ENCODE measurements around the gene RELT.

RELT gene

GRCh38 chr11:73340164-73340563 is 36.0 kb upstream of the RELT start:
- H3K36me3 Mint-ChIP-seq (ENCODE audit: insufficient read depth), result peaks cover 2% of the 10 kb centered on the region
- no peak overlapping the region for H3K27ac Mint-ChIP-seq
- H3K4me3 Mint-ChIP-seq, result no peak overlapping the region
- no peaks in the 10 kb centered on the region for H3K9me3 Mint-ChIP-seq
- no peak for ATAC-seq (replicated peaks)
- H3K4me1 Mint-ChIP-seq (ENCODE audit: low read depth in 2 of 2), result no peaks in the 10 kb centered on the region
- H3K27me3 Mint-ChIP-seq, result peaks cover 0 to 13% of the 10 kb centered on the region in 2 donors
- DNase-seq, result no peak

GRCh38 chr11:73342633-73343032 is 33.6 kb upstream of the RELT start:
- no peak for ATAC-seq (replicated peaks)
- Mint-ChIP-seq H3K9me3 (no peaks in the 10 kb centered on the region), H3K4me1 (ENCODE audit: low read depth in 2 of 2) (no peaks in the 10 kb centered on the region), H3K36me3 (ENCODE audit: insufficient read depth) (peaks cover 2% of the 10 kb centered on the region), H3K27ac (no peak overlapping the region), H3K4me3 (no peak overlapping the region), H3K27me3 (peaks cover 0 to 19% of the 10 kb centered on the region in 2 donors)
- DNase-seq, result no peak

GRCh38 chr11:73343076-73343873 is 32.9 kb upstream of the RELT start:
- Mint-ChIP-seq H3K27me3 (peaks cover 0 to 26% of the 10 kb centered on the region in 2 donors), H3K4me1 (ENCODE audit: low read depth in 2 of 2) (no peaks in the 10 kb centered on the region), H3K36me3 (ENCODE audit: insufficient read depth) (peaks cover under 1% of the 10 kb centered on the region), H3K4me3 (no peak overlapping the region), H3K27ac (no peak overlapping the region), H3K9me3 (no peaks in the 10 kb centered on the region)
- no peak for ATAC-seq (replicated peaks)
- DNase-seq, result no peak

GRCh38 chr11:73344191-73344607 is 32.0 kb upstream of the RELT start:
- Mint-ChIP-seq H3K27ac (no peak overlapping the region), H3K9me3 (no peaks in the 10 kb centered on the region), H3K36me3 (ENCODE audit: insufficient read depth) (no peaks in the 10 kb centered on the region), H3K4me3 (no peak overlapping the region), H3K4me1 (ENCODE audit: low read depth in 2 of 2) (no peaks in the 10 kb centered on the region), H3K27me3 (peaks cover 7 to 31% of the 10 kb centered on the region in 2 donors)
- ATAC-seq (replicated peaks) (no peak), DNase-seq (no peak)

- no peak for ATAC-seq (replicated peaks)
- no peak for DNase-seq
- no peak overlapping the region for H3K4me3 Mint-ChIP-seq
Measured at GRCh38 chr11:73345481-73346160, 30.6 kb upstream of the RELT start.

DNA sequence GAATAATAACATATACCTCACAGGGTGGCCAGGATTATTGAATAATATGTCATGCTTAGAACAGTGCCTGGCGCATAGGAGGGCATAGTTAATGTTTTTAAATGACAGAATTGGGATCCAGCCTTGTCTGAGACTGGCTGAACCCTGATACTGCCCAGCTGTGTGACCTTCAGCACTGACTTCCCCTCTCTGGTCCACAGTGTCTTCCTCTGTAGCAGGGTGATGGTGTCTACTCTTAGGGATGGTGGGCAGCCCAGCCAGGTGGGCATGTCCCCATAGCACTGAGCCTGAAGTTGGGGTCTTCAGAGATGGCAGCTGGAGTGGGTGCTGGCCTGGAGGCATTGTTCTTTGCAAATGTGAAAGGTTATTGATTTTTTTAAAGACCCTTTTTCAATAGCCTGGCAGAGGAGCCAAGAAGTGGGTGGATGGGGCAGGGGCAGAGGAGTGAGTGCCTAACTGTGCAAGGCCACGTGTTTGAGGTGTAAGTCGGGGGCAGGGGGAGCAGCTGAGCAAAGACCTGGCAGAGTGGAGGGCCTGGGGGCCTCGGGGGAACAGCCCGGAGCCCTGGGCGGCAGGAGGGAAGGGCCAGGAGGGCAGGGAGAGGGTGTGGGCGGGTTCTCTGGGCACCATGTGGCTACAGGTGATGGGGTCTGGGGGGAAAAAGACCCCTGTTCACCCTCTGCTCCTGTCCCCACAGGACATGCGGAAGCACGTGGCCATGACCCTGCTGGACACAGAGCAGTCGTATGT is 29.8 kb upstream of the RELT start:
- H3K4me1 Mint-ChIP-seq (ENCODE audit: low read depth in 2 of 2), result peaks cover 2% of the 10 kb centered on the region in 2 donors
- no peak for DNase-seq
- no peak for ATAC-seq (replicated peaks)
- no peaks in the 10 kb centered on the region for H3K9me3 Mint-ChIP-seq
- H3K27ac Mint-ChIP-seq, result no peak overlapping the region
- H3K36me3 Mint-ChIP-seq (ENCODE audit: insufficient read depth), result no peaks in the 10 kb centered on the region
- no peak overlapping the region for H3K4me3 Mint-ChIP-seq
- H3K27me3 Mint-ChIP-seq, result peaks cover 7 to 31% of the 10 kb centered on the region in 2 donors

More at GRCh38 chr11:73345481-73346160, 30.6 kb upstream of the RELT start:
- peaks cover 7 to 31% of the 10 kb centered on the region in 2 donors for H3K27me3 Mint-ChIP-seq
- no peaks in the 10 kb centered on the region for H3K4me1 Mint-ChIP-seq (ENCODE audit: low read depth in 2 of 2)
- no peak overlapping the region for H3K27ac Mint-ChIP-seq
- H3K36me3 Mint-ChIP-seq (ENCODE audit: insufficient read depth), result no peaks in the 10 kb centered on the region
- no peaks in the 10 kb centered on the region for H3K9me3 Mint-ChIP-seq

- no peak for DNase-seq
- no peaks in the 10 kb centered on the region for H3K36me3 Mint-ChIP-seq (ENCODE audit: insufficient read depth)
- no peak overlapping the region for H3K4me3 Mint-ChIP-seq
- H3K4me1 Mint-ChIP-seq (ENCODE audit: low read depth in 2 of 2), result peaks cover 2 to 5% of the 10 kb centered on the region in 2 donors
- no peaks in the 10 kb centered on the region for H3K9me3 Mint-ChIP-seq
- no peak overlapping the region for H3K27ac Mint-ChIP-seq
- H3K27me3 Mint-ChIP-seq, result peaks cover 7 to 31% of the 10 kb centered on the region in 2 donors
- ATAC-seq (replicated peaks), result no peak
Measured at GRCh38 chr11:73347067-73347466, 29.1 kb upstream of the RELT start.

DNA sequence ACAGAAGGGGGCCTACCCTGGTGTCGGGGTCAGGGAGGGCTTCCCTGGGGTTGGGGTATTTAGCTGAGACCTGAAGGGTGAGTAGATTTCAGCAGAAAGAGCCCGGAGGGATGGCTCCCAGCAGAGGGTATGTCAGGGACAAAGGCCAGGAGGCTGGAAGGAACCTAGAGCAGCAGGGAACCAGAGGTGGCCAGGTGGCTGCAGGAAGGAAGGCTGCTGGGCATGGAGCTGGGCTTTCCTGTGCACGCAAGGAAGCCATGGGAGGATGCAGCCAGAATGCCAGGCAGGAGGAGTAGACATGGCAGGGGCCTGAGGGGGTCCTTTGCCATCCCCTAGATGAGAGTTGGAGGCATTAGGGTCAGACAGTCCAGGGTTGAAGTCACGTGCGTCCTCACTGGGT is 27.4 kb upstream of the RELT start:
- H3K4me1 Mint-ChIP-seq (ENCODE audit: low read depth in 2 of 2), result peaks cover 2 to 5% of the 10 kb centered on the region in 2 donors
- H3K4me3 Mint-ChIP-seq, result no peak overlapping the region
- H3K27me3 Mint-ChIP-seq, result peaks cover 7 to 31% of the 10 kb centered on the region in 2 donors
- H3K9me3 Mint-ChIP-seq, result no peaks in the 10 kb centered on the region
- H3K36me3 Mint-ChIP-seq (ENCODE audit: insufficient read depth), result peaks cover 3% of the 10 kb centered on the region
- no peak overlapping the region for H3K27ac Mint-ChIP-seq
- ATAC-seq (replicated peaks) (no peak), DNase-seq (no peak)

DNA sequence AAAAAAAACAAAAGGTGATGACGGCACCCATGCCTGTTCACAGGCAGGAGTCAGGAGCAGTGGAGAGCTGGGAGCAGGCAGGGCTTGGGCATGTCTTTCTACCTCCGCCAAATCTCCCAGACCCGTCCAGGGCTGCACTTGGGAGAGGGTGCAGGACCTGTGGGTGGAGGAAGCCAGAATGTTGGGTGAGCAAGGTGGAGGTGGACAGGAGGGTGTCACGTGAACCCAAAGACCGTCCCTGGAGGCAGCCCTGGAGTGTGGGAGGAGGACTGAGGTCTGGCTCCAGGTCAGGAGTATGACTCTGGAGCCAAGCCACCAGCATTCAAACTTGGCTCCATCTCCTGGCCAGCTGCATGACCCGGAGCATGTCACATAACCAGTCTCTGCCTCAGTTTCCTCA is 26.6 kb upstream of the RELT start:
- Mint-ChIP-seq H3K27ac (no peak overlapping the region), H3K27me3 (peaks cover 7 to 31% of the 10 kb centered on the region in 2 donors), H3K9me3 (no peaks in the 10 kb centered on the region), H3K4me3 (no peak overlapping the region), H3K36me3 (ENCODE audit: insufficient read depth) (peaks cover 3% of the 10 kb centered on the region), H3K4me1 (ENCODE audit: low read depth in 2 of 2) (peaks cover 2 to 5% of the 10 kb centered on the region in 2 donors)
- no peak for DNase-seq
- ATAC-seq (replicated peaks), result no peak

DNA sequence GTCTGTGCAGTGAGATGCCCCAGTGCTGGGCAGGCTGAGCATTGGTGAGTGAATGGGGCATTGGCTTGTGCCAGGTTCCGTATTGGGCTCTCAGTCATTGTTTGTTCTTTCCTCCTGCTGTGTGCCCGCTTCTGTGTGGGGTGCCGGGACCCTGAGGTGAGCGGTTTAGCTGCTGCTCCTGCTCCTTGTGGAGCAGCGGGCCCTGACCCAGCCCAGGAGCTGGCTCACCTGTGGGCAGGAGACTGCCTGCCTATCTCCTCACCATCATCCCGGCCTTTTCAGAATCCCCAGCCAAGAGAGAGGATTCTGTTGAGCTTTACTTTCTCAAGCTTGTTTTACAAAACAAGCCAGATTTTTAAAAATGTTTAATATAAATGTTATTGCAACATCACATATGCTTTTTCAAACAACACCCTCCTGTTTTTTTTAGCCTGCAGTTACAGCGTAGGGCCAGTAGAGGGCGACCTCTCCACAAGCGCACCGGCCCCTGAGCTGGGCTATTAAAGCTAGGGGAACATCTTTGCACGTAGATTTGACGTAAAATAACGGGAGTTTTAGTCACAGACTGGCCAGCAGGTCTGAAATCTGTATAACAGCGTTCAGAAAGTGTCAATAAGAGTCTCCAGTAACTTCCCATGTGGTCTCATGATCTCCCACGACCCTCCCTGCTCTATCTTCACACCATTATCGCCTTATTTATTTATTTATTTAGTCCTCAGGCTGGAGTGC is 25.1 kb upstream of the RELT start:
- Mint-ChIP-seq H3K27ac (peak overlapping the region in 1 of 2 donors; percentile 77), H3K9me3 (no peaks in the 10 kb centered on the region), H3K4me3 (peak overlapping the region in 1 of 2 donors; percentile 10), H3K27me3 (peaks cover 7 to 27% of the 10 kb centered on the region in 2 donors), H3K4me1 (ENCODE audit: low read depth in 2 of 2) (peaks cover 2 to 5% of the 10 kb centered on the region in 2 donors), H3K36me3 (ENCODE audit: insufficient read depth) (peaks cover 3% of the 10 kb centered on the region)
- peak; percentile 62 to 68 (median 65) for DNase-seq
- ATAC-seq (replicated peaks), result peak; percentile 96

- DNase-seq (no peak), ATAC-seq (replicated peaks) (no peak)
- Mint-ChIP-seq H3K36me3 (ENCODE audit: insufficient read depth) (peaks cover 3% of the 10 kb centered on the region), H3K9me3 (no peaks in the 10 kb centered on the region), H3K27me3 (peaks cover 3 to 6% of the 10 kb centered on the region in 2 donors), H3K27ac (no peak overlapping the region), H3K4me1 (ENCODE audit: low read depth in 2 of 2) (peaks cover 2 to 5% of the 10 kb centered on the region in 2 donors), H3K4me3 (no peak overlapping the region)
Measured at GRCh38 chr11:73353422-73353821, 22.8 kb upstream of the RELT start.

GRCh38 chr11:73355109-73355508 is 21.1 kb upstream of the RELT start:
- ATAC-seq (replicated peaks) (no peak), DNase-seq (no peak)
- Mint-ChIP-seq H3K9me3 (no peaks in the 10 kb centered on the region), H3K27me3 (no peaks in the 10 kb centered on the region), H3K4me3 (no peak overlapping the region), H3K27ac (peak overlapping the region in 1 of 2 donors; percentile 64), H3K4me1 (ENCODE audit: low read depth in 2 of 2) (peaks cover 2 to 5% of the 10 kb centered on the region in 2 donors), H3K36me3 (ENCODE audit: insufficient read depth) (peaks cover 3% of the 10 kb centered on the region)

Measured in effector memory CD8-positive, alpha-beta T cell (primary cell).